Measurements from ENCODE around the gene LPAR1. TPM values are rescaled to one million over a fixed set of nuclear protein-coding genes. Genes with fewer than 3 reads are reported as not detected.

The LPAR1 gene
- total RNA-seq, 5 donors from 2014 or later (not counting 1 experiment from before 2014, with no cell fraction given) = 0.26 to 0.47 (median 0.41) TPM; not detected in 2

- no peak for DNase-seq
- no peak overlapping the region for H3K4me3 ChIP-seq (ENCODE audit: control insufficient read depth in 1 of 2, extremely low read depth in 1 of 2, low read length in 1 of 2)
- no peak overlapping the region for H3K27ac ChIP-seq (ENCODE audit: low read length)
- no peaks in the 10 kb centered on the region for H3K36me3 Mint-ChIP-seq
- H3K27me3 Mint-ChIP-seq = no peaks in the 10 kb centered on the region
- no peaks in the 10 kb centered on the region for H3K9me3 ChIP-seq
- H3K4me3 Mint-ChIP-seq = no peak overlapping the region
- peaks cover 0 to 3% (median 0%) of the 10 kb centered on the region in 3 donors for H3K9me3 Mint-ChIP-seq
- peaks cover 0 to 4% (median 0%) of the 10 kb centered on the region in 3 donors for H3K4me1 Mint-ChIP-seq
- H3K4me1 ChIP-seq (ENCODE audit: control insufficient read depth in 1 of 2, extremely low read depth in 1 of 2, insufficient read depth in 2 of 2, low read length in 2 of 2) = no peaks in the 10 kb centered on the region
- CTCF ChIA-PET = no interaction called here
- H3K36me3 ChIP-seq (ENCODE audit: control insufficient read depth in 2 of 2, extremely low read depth in 1 of 2, insufficient read depth in 1 of 2, low read length in 1 of 2) = no peaks in the 10 kb centered on the region
- 100% methylated on average over 1 of the region's 3 CpGs for WGBS (ENCODE audit: insufficient coverage)
- ATAC-seq (replicated peaks in 1 of 4) = no peak
- H3K27me3 ChIP-seq (replicated peaks in 1 of 2; ENCODE audit: control insufficient read depth in 2 of 2, extremely low read depth in 1 of 2, insufficient read depth in 2 of 2, low read length in 1 of 2) = no peaks in the 10 kb centered on the region
- POLR2A ChIA-PET = no interaction called here
- H3K27ac Mint-ChIP-seq = no peak overlapping the region
Observed at GRCh38 chr9:110936237-110936636, 102.0 kb downstream of the LPAR1 start.

- Mint-ChIP-seq H3K4me3 (no peak overlapping the region), H3K9me3 (peaks cover 0 to 3% (median 0%) of the 10 kb centered on the region in 3 donors), H3K4me1 (peaks cover 0 to 4% (median 0%) of the 10 kb centered on the region in 3 donors), H3K27me3 (no peaks in the 10 kb centered on the region), H3K27ac (no peak overlapping the region), H3K36me3 (no peaks in the 10 kb centered on the region)
- POLR2A ChIA-PET = no interaction called here
- CTCF ChIA-PET = no interaction called here
- no peaks in the 10 kb centered on the region for H3K36me3 ChIP-seq (ENCODE audit: control insufficient read depth in 2 of 2, extremely low read depth in 1 of 2, insufficient read depth in 1 of 2, low read length in 1 of 2)
- WGBS (ENCODE audit: insufficient coverage) = 55% methylated on average over 2 of the region's 3 CpGs
- no peaks in the 10 kb centered on the region for H3K4me1 ChIP-seq (ENCODE audit: control insufficient read depth in 1 of 2, extremely low read depth in 1 of 2, insufficient read depth in 2 of 2, low read length in 2 of 2)
- no peak overlapping the region for H3K27ac ChIP-seq (ENCODE audit: low read length)
- ATAC-seq (replicated peaks in 1 of 4) (no peak), DNase-seq (no peak)
- no peak overlapping the region for H3K4me3 ChIP-seq (ENCODE audit: control insufficient read depth in 1 of 2, extremely low read depth in 1 of 2, low read length in 1 of 2)
- no peaks in the 10 kb centered on the region for H3K27me3 ChIP-seq (replicated peaks in 1 of 2; ENCODE audit: control insufficient read depth in 2 of 2, extremely low read depth in 1 of 2, insufficient read depth in 2 of 2, low read length in 1 of 2)
- H3K9me3 ChIP-seq = no peaks in the 10 kb centered on the region
Observed at GRCh38 chr9:110935829-110936228, 102.4 kb downstream of the LPAR1 start.

GRCh38 chr9:110933350-110934001, 104.8 kb downstream of the LPAR1 start:
- DNase-seq (no peak), ATAC-seq (replicated peaks in 1 of 4) (no peak)
- peaks cover 0 to 4% (median 0%) of the 10 kb centered on the region in 3 donors for H3K4me1 Mint-ChIP-seq
- Histone ChIP-seq H3K9me3 (no peaks in the 10 kb centered on the region), H3K36me3 (ENCODE audit: control insufficient read depth in 2 of 2, extremely low read depth in 1 of 2, insufficient read depth in 1 of 2, low read length in 1 of 2) (no peaks in the 10 kb centered on the region), H3K27ac (ENCODE audit: low read length) (no peak overlapping the region), H3K4me1 (ENCODE audit: control insufficient read depth in 1 of 2, extremely low read depth in 1 of 2, insufficient read depth in 2 of 2, low read length in 2 of 2) (no peaks in the 10 kb centered on the region), H3K27me3 (replicated peaks in 1 of 2; ENCODE audit: control insufficient read depth in 2 of 2, extremely low read depth in 1 of 2, insufficient read depth in 2 of 2, low read length in 1 of 2) (no peaks in the 10 kb centered on the region), H3K4me3 (ENCODE audit: control insufficient read depth in 1 of 2, extremely low read depth in 1 of 2, low read length in 1 of 2) (no peak overlapping the region)
- 44% methylated on average over 3 of the region's 4 CpGs for WGBS (ENCODE audit: insufficient coverage)
- no peaks in the 10 kb centered on the region for H3K36me3 Mint-ChIP-seq
- ChIA-PET CTCF (no interaction called here), POLR2A (no interaction called here)
- no peaks in the 10 kb centered on the region for H3K27me3 Mint-ChIP-seq
- H3K4me3 Mint-ChIP-seq = no peak overlapping the region
- no peak overlapping the region for H3K27ac Mint-ChIP-seq
- peaks cover 0 to 3% (median 0%) of the 10 kb centered on the region in 3 donors for H3K9me3 Mint-ChIP-seq

GRCh38 chr9:110932863-110933262, 105.4 kb downstream of the LPAR1 start:
- no peak for ATAC-seq (replicated peaks in 1 of 4)
- Histone ChIP-seq H3K9me3 (no peaks in the 10 kb centered on the region), H3K27ac (ENCODE audit: low read length) (no peak overlapping the region), H3K4me1 (ENCODE audit: control insufficient read depth in 1 of 2, extremely low read depth in 1 of 2, insufficient read depth in 2 of 2, low read length in 2 of 2) (no peaks in the 10 kb centered on the region), H3K36me3 (ENCODE audit: control insufficient read depth in 2 of 2, extremely low read depth in 1 of 2, insufficient read depth in 1 of 2, low read length in 1 of 2) (no peaks in the 10 kb centered on the region), H3K27me3 (replicated peaks in 1 of 2; ENCODE audit: control insufficient read depth in 2 of 2, extremely low read depth in 1 of 2, insufficient read depth in 2 of 2, low read length in 1 of 2) (no peaks in the 10 kb centered on the region), H3K4me3 (ENCODE audit: control insufficient read depth in 1 of 2, extremely low read depth in 1 of 2, low read length in 1 of 2) (no peak overlapping the region)
- H3K36me3 Mint-ChIP-seq = no peaks in the 10 kb centered on the region
- no CpG with 5 or more reads among the region's 3 CpGs for WGBS (ENCODE audit: insufficient coverage)
- peaks cover 0 to 4% (median 0%) of the 10 kb centered on the region in 3 donors for H3K4me1 Mint-ChIP-seq
- CTCF ChIA-PET = no interaction called here
- no peak for DNase-seq
- POLR2A ChIA-PET = no interaction called here
- H3K27me3 Mint-ChIP-seq = no peaks in the 10 kb centered on the region
- H3K27ac Mint-ChIP-seq = no peak overlapping the region
- H3K4me3 Mint-ChIP-seq = no peak overlapping the region
- peaks cover 0 to 3% (median 0%) of the 10 kb centered on the region in 3 donors for H3K9me3 Mint-ChIP-seq

- CTCF ChIA-PET = no interaction called here
- H3K4me1 ChIP-seq (ENCODE audit: control insufficient read depth in 1 of 2, extremely low read depth in 1 of 2, insufficient read depth in 2 of 2, low read length in 2 of 2) = no peaks in the 10 kb centered on the region
- Mint-ChIP-seq H3K9me3 (peaks cover 0 to 3% (median 0%) of the 10 kb centered on the region in 3 donors), H3K36me3 (no peaks in the 10 kb centered on the region), H3K27ac (no peak overlapping the region), H3K27me3 (no peaks in the 10 kb centered on the region), H3K4me1 (peaks cover 0 to 2% (median 0%) of the 10 kb centered on the region in 3 donors), H3K4me3 (no peak overlapping the region)
- no peak for ATAC-seq (replicated peaks in 1 of 4)
- H3K27me3 ChIP-seq (replicated peaks in 1 of 2; ENCODE audit: control insufficient read depth in 2 of 2, extremely low read depth in 1 of 2, insufficient read depth in 2 of 2, low read length in 1 of 2) = no peaks in the 10 kb centered on the region
- 100% methylated on average over 1 of the region's 2 CpGs for WGBS (ENCODE audit: insufficient coverage)
- POLR2A ChIA-PET = no interaction called here
- H3K27ac ChIP-seq (ENCODE audit: low read length) = no peak overlapping the region
- no peaks in the 10 kb centered on the region for H3K36me3 ChIP-seq (ENCODE audit: control insufficient read depth in 2 of 2, extremely low read depth in 1 of 2, insufficient read depth in 1 of 2, low read length in 1 of 2)
- no peak overlapping the region for H3K4me3 ChIP-seq (ENCODE audit: control insufficient read depth in 1 of 2, extremely low read depth in 1 of 2, low read length in 1 of 2)
- H3K9me3 ChIP-seq = no peaks in the 10 kb centered on the region
- no peak for DNase-seq
Observed at GRCh38 chr9:110928599-110928998, 109.7 kb downstream of the LPAR1 start.

- ATAC-seq (replicated peaks in 1 of 4) = no peak
- Mint-ChIP-seq H3K27me3 (no peaks in the 10 kb centered on the region), H3K9me3 (peaks cover 0 to 1% (median 0%) of the 10 kb centered on the region in 3 donors), H3K27ac (no peak overlapping the region), H3K36me3 (no peaks in the 10 kb centered on the region), H3K4me1 (no peaks in the 10 kb centered on the region), H3K4me3 (no peak overlapping the region)
- POLR2A ChIA-PET = no interaction called here
- Histone ChIP-seq H3K27me3 (replicated peaks in 1 of 2; ENCODE audit: control insufficient read depth in 2 of 2, extremely low read depth in 1 of 2, insufficient read depth in 2 of 2, low read length in 1 of 2) (no peaks in the 10 kb centered on the region), H3K4me1 (ENCODE audit: control insufficient read depth in 1 of 2, extremely low read depth in 1 of 2, insufficient read depth in 2 of 2, low read length in 2 of 2) (no peaks in the 10 kb centered on the region), H3K9me3 (no peaks in the 10 kb centered on the region), H3K36me3 (ENCODE audit: control insufficient read depth in 2 of 2, extremely low read depth in 1 of 2, insufficient read depth in 1 of 2, low read length in 1 of 2) (no peaks in the 10 kb centered on the region), H3K4me3 (ENCODE audit: control insufficient read depth in 1 of 2, extremely low read depth in 1 of 2, low read length in 1 of 2) (no peak overlapping the region), H3K27ac (ENCODE audit: low read length) (no peak overlapping the region)
- CTCF ChIA-PET = no interaction called here
- WGBS (ENCODE audit: insufficient coverage) = 92% methylated on average over 5 of the region's 10 CpGs
- DNase-seq = no peak
Observed at GRCh38 chr9:110926828-110927487, 111.3 kb downstream of the LPAR1 start.
